ENCODE measurements around the gene TUBE1.

DNA sequence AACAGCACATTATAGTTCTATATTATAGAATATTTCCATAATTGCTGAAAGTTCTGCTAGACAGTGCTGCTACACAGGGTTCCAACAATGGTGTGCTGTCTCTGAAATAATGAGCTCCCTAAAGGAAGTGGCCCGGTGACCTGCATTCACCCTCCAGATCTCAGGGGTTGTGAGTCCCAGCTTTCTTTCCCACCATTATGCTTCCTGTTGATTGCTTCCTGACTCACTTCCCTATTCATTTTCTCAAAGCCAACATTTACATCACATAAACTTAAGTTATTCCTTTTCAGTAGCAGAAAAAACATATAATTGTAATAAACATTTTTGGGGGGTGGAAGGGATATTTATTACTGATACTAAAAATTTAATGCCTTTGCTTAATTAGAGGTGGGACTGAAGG is 46.3 kb downstream of the TUBE1 start:
- TF ChIP-seq CTCF (IDR thresholded peaks at IDR 0.05) (no peak), POLR2A (IDR thresholded peaks at IDR 0.05) (no peak)
